Measurements from ENCODE around the gene BDKRB2.
A peak's percentile ranks its signal among the peaks of the same experiment; 100 is the strongest.

Gene BDKRB2

GRCh38 chr14:96206461-96206860 lies 1.8 kb downstream of the BDKRB2 start:
- no peak for TF ChIP-seq CTCF (IDR thresholded peaks at IDR 0.05)
- no peak for DNase-seq (ENCODE audit: low spot score)
- peak overlapping the region; percentile 68 for H3K4me3 ChIP-seq
- peak overlapping the region in 1 of 2 donors; percentile 81 for H3K27ac ChIP-seq

GRCh38 chr14:96207686-96208085 lies 3.0 kb downstream of the BDKRB2 start:
- DNase-seq (ENCODE audit: low spot score) = no peak
- TF ChIP-seq CTCF (IDR thresholded peaks at IDR 0.05) = no peak
- Histone ChIP-seq H3K4me3 (no peak overlapping the region), H3K27ac (no peak overlapping the region)

DNA sequence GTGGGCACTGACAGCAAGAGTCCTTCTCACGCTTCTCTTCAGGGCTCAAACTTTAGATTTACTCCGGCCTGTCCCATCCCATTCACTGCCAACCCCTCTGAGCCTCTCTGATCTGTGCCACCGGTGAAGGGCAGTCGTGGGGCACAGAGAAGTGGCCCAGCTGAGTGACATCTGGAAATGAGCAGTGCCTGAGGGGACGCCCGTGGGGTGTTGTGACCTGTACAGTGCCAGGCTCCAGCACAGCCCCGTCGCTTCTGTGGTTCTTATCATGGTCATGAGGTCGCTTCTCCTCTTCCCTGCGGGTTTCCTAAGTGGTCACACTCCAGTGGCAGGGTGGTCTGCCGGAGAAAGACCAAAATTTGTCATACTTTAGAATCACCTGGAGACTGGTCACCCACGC lies 4.1 kb downstream of the BDKRB2 start:
- H3K4me3 ChIP-seq = no peak overlapping the region
- DNase-seq (ENCODE audit: low spot score) = no peak
- no peak overlapping the region for H3K27ac ChIP-seq
- no peak for TF ChIP-seq CTCF (IDR thresholded peaks at IDR 0.05)

DNA sequence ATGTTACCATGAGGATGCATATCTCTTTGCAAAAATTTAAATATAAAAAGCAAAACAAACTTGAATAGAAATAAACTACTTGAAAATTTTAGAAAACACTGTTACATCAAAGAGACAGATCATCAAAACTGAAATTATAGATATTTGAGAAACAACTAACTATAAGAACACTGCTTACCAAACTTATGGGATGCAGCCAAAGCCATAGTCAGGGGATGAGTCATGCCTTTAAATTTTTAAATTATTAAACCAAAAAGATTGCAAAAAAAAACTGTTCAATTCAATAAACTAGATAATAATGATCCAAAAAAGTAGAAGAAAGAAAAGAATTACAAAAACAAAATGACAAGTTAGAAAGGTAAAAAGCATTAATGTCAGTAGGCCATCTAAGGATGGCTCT lies 7.5 kb downstream of the BDKRB2 start:
- no peak overlapping the region for H3K4me3 ChIP-seq
- no peak for TF ChIP-seq CTCF (IDR thresholded peaks at IDR 0.05)
- no peak overlapping the region for H3K27ac ChIP-seq
- DNase-seq (ENCODE audit: low spot score) = no peak

GRCh38 chr14:96212896-96213295 lies 8.3 kb downstream of the BDKRB2 start:
- Histone ChIP-seq H3K4me3 (no peak overlapping the region), H3K27ac (no peak overlapping the region)
- no peak for DNase-seq (ENCODE audit: low spot score)
- no peak for TF ChIP-seq CTCF (IDR thresholded peaks at IDR 0.05)

DNA sequence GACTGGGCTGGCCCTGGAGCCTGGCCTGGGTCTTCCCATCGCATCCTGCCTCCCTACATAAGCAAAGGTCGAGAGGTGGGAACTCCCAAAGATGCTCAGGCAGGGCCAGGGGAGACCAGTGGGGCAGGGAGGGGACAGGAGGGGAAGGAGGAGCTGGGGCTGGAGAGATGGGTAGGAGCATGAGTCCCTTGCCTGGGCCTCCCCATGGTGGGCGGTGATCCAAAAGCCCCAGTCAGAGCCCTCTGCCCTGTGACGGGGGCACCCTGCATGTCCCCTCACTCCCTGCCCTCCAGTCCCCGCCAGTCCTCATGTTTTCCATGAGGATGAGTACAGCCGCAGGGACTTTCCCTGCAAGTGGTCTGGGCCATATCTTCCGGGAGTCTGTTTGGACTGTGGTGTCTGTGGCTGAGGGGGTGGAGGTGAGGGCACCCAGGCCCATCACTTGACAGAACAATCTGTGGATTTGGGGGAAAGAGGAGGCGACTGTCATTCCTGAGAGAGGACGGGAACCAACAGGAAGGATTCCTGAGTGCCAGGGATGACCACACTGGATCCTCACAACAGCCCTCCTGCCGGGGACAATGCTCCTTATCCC lies 9.3 kb downstream of the BDKRB2 start:
- H3K4me3 ChIP-seq = no peak overlapping the region
- DNase-seq (ENCODE audit: low spot score) = no peak
- no peak overlapping the region for H3K27ac ChIP-seq
- TF ChIP-seq CTCF (IDR thresholded peaks at IDR 0.05) = no peak

- Histone ChIP-seq H3K4me3 (no peak overlapping the region), H3K27ac (no peak overlapping the region)
- TF ChIP-seq CTCF (IDR thresholded peaks at IDR 0.05) = no peak
- DNase-seq (ENCODE audit: low spot score) = no peak
Observed at GRCh38 chr14:96214793-96215192, 10.2 kb downstream of the BDKRB2 start.

Data from coronary artery (tissue), 2 donors.